H1 (cell line): ENCODE data around the gene FIS1. TPM values are rescaled to one million over a fixed set of nuclear protein-coding genes. Genes with fewer than 3 reads are reported as not detected.

Experiments
- CTCF ChIA-PET: fragments of 300-600 bp; sonication (Branson Sonifier 250); formaldehyde crosslinking; loops from one replicate; lab custom pipeline; 2021; ENCODE audit not compliant: partially characterized antibody; lab: Charles Lee
- POLR2A ChIA-PET: fragments of 300-600 bp; sonication (Branson Sonifier 250); formaldehyde crosslinking; loops from one replicate; lab custom pipeline; 2021; ENCODE audit warnings: inconsistent platforms; ENCODE audit not compliant: partially characterized antibody; lab: Charles Lee
- DNase-seq, 2 experiments: peaks; one replicate each; pipeline versions ENCODE4 v3.0.0 to v3.0.0-alpha.2; 2010 to 2022; ENCODE audit warnings: low spot score in 2 of 2, low read depth in 1 of 2, mixed read lengths in 1 of 2
- FAIRE-seq: peaks from 2 replicates; lab custom pipeline; 2011; peaks lifted over from hg19 to GRCh38; lab: Jason Lieb, UNC
- H2AFZ ChIP-seq: 2 replicates; pipeline ENCODE4 v1.8.1; 2012; ENCODE audit warnings: low read length, inconsistent platforms
- H2AK5ac ChIP-seq: 2 replicates; pipeline ENCODE4 v1.6.1; 2013; ENCODE audit warnings: low read depth, low read length
- H2BK120ac ChIP-seq: replicated peaks from 2 replicates; pipeline ENCODE3; 2013; ENCODE audit warnings: low read depth, low read length, inconsistent platforms
- H2BK12ac ChIP-seq: 2 replicates; pipeline ENCODE4 v1.6.1; 2013; ENCODE audit warnings: low read depth, low read length
- H2BK15ac ChIP-seq: 2 replicates; pipeline ENCODE4 v1.6.1; 2013; ENCODE audit warnings: low read length
- H2BK20ac ChIP-seq: 2 replicates; pipeline ENCODE4 v1.6.1; 2013; ENCODE audit warnings: low read length
- H2BK5ac ChIP-seq: 2 replicates; pipeline ENCODE4 v1.6.1; 2013; ENCODE audit warnings: low read depth, low read length
- H3K14ac ChIP-seq: 2 replicates; pipeline ENCODE4 v1.6.1; 2013; ENCODE audit warnings: inconsistent platforms; ENCODE audit not compliant: insufficient read length
- H3K18ac ChIP-seq: 2 replicates; pipeline ENCODE4 v1.6.1; 2013; ENCODE audit warnings: low read length; ENCODE audit errors: extremely low read depth
- H3K23ac ChIP-seq: 2 replicates; pipeline ENCODE4 v1.6.1; 2013; ENCODE audit warnings: inconsistent platforms; ENCODE audit not compliant: insufficient read length
- H3K23me2 ChIP-seq: 2 replicates; pipeline ENCODE4 v1.6.1; 2013; ENCODE audit warnings: low read depth, low read length
- H3K27ac ChIP-seq: 2 replicates; pipeline ENCODE4 v1.6.1; 2011; ENCODE audit warnings: low read depth, low read length, inconsistent platforms
- H3K27me3 ChIP-seq, 4 experiments: replicated peaks in 1 of 4; 1 replicate in 1 of 4; 2 replicates in 3 of 4; pipeline versions ENCODE4 v1.6.1 to v1.8.1; 2011 to 2013; ENCODE audit warnings: low read length in 3 of 4, mild to moderate bottlenecking in 3 of 4, inconsistent platforms in 2 of 4, mixed read lengths in 2 of 4, moderate library complexity in 1 of 4; ENCODE audit not compliant: control insufficient read depth in 3 of 4, insufficient read depth in 3 of 4; ENCODE audit errors: extremely low read depth in 1 of 4
- H3K36me3 ChIP-seq, 4 experiments: 2 replicates each; pipeline versions ENCODE4 v1.6.1 to v1.8.1; 2011 to 2013; ENCODE audit warnings: mild to moderate bottlenecking in 4 of 4, low read length in 3 of 4, moderate library complexity in 2 of 4, control low read depth in 1 of 4, inconsistent platforms in 1 of 4; ENCODE audit not compliant: insufficient read depth in 4 of 4, control insufficient read depth in 2 of 4
- H3K4ac ChIP-seq: replicated peaks from 2 replicates; pipeline ENCODE3; 2013; ENCODE audit warnings: low read length, low read depth, mixed read lengths, inconsistent platforms; ENCODE audit not compliant: insufficient read length
- H3K4me1 ChIP-seq, 4 experiments: replicated peaks in 1 of 4; 1 replicate in 1 of 4; 2 replicates in 3 of 4; pipeline versions ENCODE4 v1.6.1 to v1.8.1; 2011 to 2013; ENCODE audit warnings: low read length in 3 of 4, inconsistent platforms in 2 of 4, mixed read lengths in 1 of 4; ENCODE audit not compliant: insufficient read depth in 4 of 4, control insufficient read depth in 3 of 4
- H3K4me2 ChIP-seq, 2 experiments: 2 replicates each; pipeline versions ENCODE4 v1.6.1 to v1.8.1; 2011 to 2013; ENCODE audit warnings: low read depth in 2 of 2, low read length in 2 of 2, control low read depth in 1 of 2, inconsistent platforms in 1 of 2, mild to moderate bottlenecking in 1 of 2; ENCODE audit not compliant: insufficient read depth in 1 of 2
- H3K4me3 ChIP-seq, 4 experiments: fragments of 200-600, 300-600 bp in 1 of 4; sonication (generic), shearing (Covaris generic), sonication (Bioruptor Twin) in 1 of 4; 2 replicates each; pipeline versions ENCODE4 v1.5.1 to v1.8.1; 2011 to 2016; ENCODE audit warnings: low read length in 4 of 4, low read depth in 3 of 4, control low read depth in 2 of 4, inconsistent platforms in 2 of 4, mild to moderate bottlenecking in 2 of 4, mixed read lengths in 1 of 4, moderate library complexity in 1 of 4; ENCODE audit not compliant: insufficient read depth in 2 of 4; ENCODE audit errors: extremely low read depth in 1 of 4
- H3K56ac ChIP-seq: replicated peaks from 2 replicates; pipeline ENCODE3; 2013; ENCODE audit warnings: low read depth, mild to moderate bottlenecking, mixed read lengths, low read length, inconsistent platforms; ENCODE audit not compliant: insufficient read length
- H3K79me1 ChIP-seq: 2 replicates; pipeline ENCODE4 v1.6.1; 2013; ENCODE audit warnings: low read depth, low read length, control low read depth
- H3K79me2 ChIP-seq, 2 experiments: 2 replicates each; pipeline versions ENCODE4 v1.6.1 to v1.8.1; 2012 to 2013; ENCODE audit warnings: low read length in 2 of 2, mild to moderate bottlenecking in 2 of 2, inconsistent platforms in 1 of 2; ENCODE audit not compliant: insufficient read depth in 2 of 2, control insufficient read depth in 1 of 2
- H3K9ac ChIP-seq, 4 experiments: replicated peaks in 1 of 4; 1 replicate in 1 of 4; 2 replicates in 3 of 4; pipeline versions ENCODE4 v1.6.1 to v1.8.1; 2011 to 2013; ENCODE audit warnings: low read depth in 3 of 4, low read length in 3 of 4, control low read depth in 2 of 4, mild to moderate bottlenecking in 2 of 4, moderate library complexity in 2 of 4, inconsistent platforms in 1 of 4; ENCODE audit errors: extremely low read depth in 1 of 4
- H3K9me3 ChIP-seq, 2 experiments: 2 replicates each; pipeline versions ENCODE4 v1.6.1 to v1.8.1; 2012 to 2013; ENCODE audit warnings: mild to moderate bottlenecking in 2 of 2, moderate library complexity in 2 of 2, control low read depth in 1 of 2, inconsistent platforms in 1 of 2, low read depth in 1 of 2, low read length in 1 of 2, mixed read lengths in 1 of 2; ENCODE audit not compliant: insufficient read depth in 2 of 2
- H4K20me1 ChIP-seq, 2 experiments: replicated peaks in 1 of 2; 2 replicates each; pipeline versions ENCODE3 to v1.8.1; 2011 to 2013; ENCODE audit warnings: inconsistent platforms in 2 of 2, low read length in 2 of 2, mild to moderate bottlenecking in 1 of 2; ENCODE audit not compliant: insufficient read depth in 2 of 2, control insufficient read depth in 1 of 2
- H4K5ac ChIP-seq: 2 replicates; pipeline ENCODE4 v1.6.1; 2013; ENCODE audit warnings: low read length, low read depth, mixed read lengths, inconsistent platforms; ENCODE audit not compliant: insufficient read length
- H4K8ac ChIP-seq: 2 replicates; pipeline ENCODE4 v1.8.0; 2013; ENCODE audit warnings: mild to moderate bottlenecking, moderate library complexity, low read length, inconsistent platforms; ENCODE audit not compliant: insufficient read depth; ENCODE audit errors: extremely low read depth
- H4K91ac ChIP-seq: replicated peaks from 2 replicates; pipeline ENCODE3; 2013; ENCODE audit warnings: low read length, mixed read lengths, inconsistent platforms; ENCODE audit not compliant: insufficient read length
- ASH2L ChIP-seq: fragments of 200-600, 300-600 bp; sonication (generic); IDR thresholded peaks from one replicate; pipeline ENCODE4 v1.7.1; 2017; ENCODE audit warnings: low read length
- CHD2 ChIP-seq: IDR thresholded peaks from 2 replicates; pipeline ENCODE4 v1.6.1; 2012; ENCODE audit warnings: low read length, improper control_type of control experiment
- EGR1 ChIP-seq: IDR thresholded peaks from 2 replicates; pipeline ENCODE4 v1.6.1; 2011; ENCODE audit warnings: low read depth, low read length, borderline replicate concordance
- EZH2 ChIP-seq: fragments of 200-600 bp; sonication (generic); IDR thresholded peaks from 2 replicates; pipeline ENCODE4 v1.7.1; 2012; ENCODE audit warnings: low read depth, mild to moderate bottlenecking, moderate library complexity, low read length, inconsistent platforms; ENCODE audit not compliant: severe bottlenecking
- HDAC6 ChIP-seq: IDR thresholded peaks from one replicate; pipeline ENCODE4 v1.7.1; 2012; ENCODE audit warnings: low read depth, mild to moderate bottlenecking, inconsistent platforms, low read length, moderate library complexity
- KDM1A ChIP-seq: fragments of 200-600, 300-600 bp; sonication (generic); IDR thresholded peaks from 2 replicates; pipeline ENCODE4 v1.7.1; 2016; ENCODE audit warnings: mild to moderate bottlenecking, low read length, borderline replicate concordance
- POLR2AphosphoS5 ChIP-seq: IDR thresholded peaks from 2 replicates; pipeline ENCODE4 v1.6.1; 2011; ENCODE audit warnings: low read depth, low read length
- RXRA ChIP-seq: IDR thresholded peaks from 2 replicates; pipeline ENCODE4 v1.6.1; 2011; ENCODE audit warnings: low read depth, mild to moderate bottlenecking, low read length, moderate library complexity; ENCODE audit not compliant: insufficient read depth
- WGBS, 2 experiments: shearing (Covaris generic) in 1 of 2; methylation state at CpG; one replicate each; pipeline versions ENCODE4 v1.1.6 to v1.1.7; 2013 to 2015; ENCODE audit warnings: low lambda C conversion rate in 2 of 2, mixed read lengths in 2 of 2, inconsistent platforms in 1 of 2, low coverage in 1 of 2, missing lambda C conversion rate in 1 of 2; ENCODE audit not compliant: insufficient replicate concordance in 2 of 2, insufficient coverage in 1 of 2, insufficient read length in 1 of 2; ENCODE audit errors: extremely low coverage in 1 of 2, missing lambda C conversion rate in 1 of 2; 5-methylcytosine and 5-hydroxymethylcytosine counted together
- polyA plus RNA-seq, 7 experiments: library from polyadenylated mRNA; depleted of rRNA in 3 of 7; stranded (reverse) in 5 of 7; unstranded in 2 of 7; fragments of >200 nt in 5 of 7; fragments of 200-250 nt in 2 of 7; gene quantifications; 1 replicate in 5 of 7; 2 replicates in 1 of 7; 4 replicates in 1 of 7; pipeline versions ENCODE4 v1.2.1 to v1.2.3, GENCODE V29; 2011 to 2013; ENCODE audit warnings: missing spikeins in 2 of 7, mixed read lengths in 2 of 7
- total RNA-seq: library from RNA; stranded (reverse); fragmentation: NEBNext Ultra II Directional; extraction: Animal tissue kit (Norgen Biotek cat#: 25700); gene quantifications from 2 replicates; pipeline ENCODE4 v1.2.1, GENCODE V29; 2021

FIS1 gene
- total and polyA plus RNA-seq, 2 of the 8 experiments (the other 6 are each of a cell fraction or from before 2014, with no cell fraction given), result 128 to 195 TPM

DNA sequence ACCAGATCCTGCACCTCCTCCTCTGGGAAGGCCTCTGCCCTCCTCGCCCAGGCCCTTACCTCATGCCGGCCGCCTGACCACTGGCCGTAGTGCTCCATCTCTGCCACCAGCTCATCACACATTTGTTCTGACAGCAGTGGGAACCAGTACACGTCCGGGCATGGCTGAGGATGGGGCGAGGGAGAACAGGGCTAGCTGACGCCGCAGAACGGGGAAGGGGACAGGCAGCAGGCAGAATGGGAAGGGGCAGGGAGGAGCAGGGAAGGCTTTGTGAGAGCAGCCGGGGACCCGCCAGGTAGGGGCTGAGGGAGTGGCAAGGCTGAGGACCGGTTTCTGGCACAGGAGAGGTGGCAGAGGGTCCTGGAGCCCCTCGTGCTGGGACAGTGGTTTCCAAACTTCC lies 36.1 kb downstream of the FIS1 start:
- FAIRE-seq (no peak), DNase-seq (no peak)
- H3K14ac ChIP-seq, result no peak overlapping the region
- POLR2A ChIA-PET, result interaction anchor here (0.6 to 1.0 kb wide), 3 partner anchors 9 to 85 kb away, joined by 3 read pairs; partner anchors contain the start of genes PLOD3 and ZNHIT1
- no peak overlapping the region for H2BK20ac ChIP-seq
- peaks cover 0 to 2% of the 10 kb centered on the region in 2 experiments for H4K20me1 ChIP-seq
- no peak overlapping the region for H3K18ac ChIP-seq
- no peak overlapping the region for H2BK15ac ChIP-seq
- no peak overlapping the region for H3K9ac ChIP-seq
- no peak overlapping the region for H3K4ac ChIP-seq
- H3K4me2 ChIP-seq, result no peak overlapping the region
- no peak overlapping the region for H2BK12ac ChIP-seq
- H4K8ac ChIP-seq, result no peak overlapping the region
- no peak overlapping the region for H2BK120ac ChIP-seq
- no peak overlapping the region for H4K91ac ChIP-seq
- H3K79me1 ChIP-seq, result no peaks in the 10 kb centered on the region
- 96% methylated on average over 12 of the region's 14 CpGs; no CpG with 5 or more reads in 1 of the 2 experiments for WGBS, 2 experiments
- no peak overlapping the region for H2AK5ac ChIP-seq
- H3K9me3 ChIP-seq, result no peaks in the 10 kb centered on the region
- H3K4me3 ChIP-seq, result no peak overlapping the region
- H3K79me2 ChIP-seq, result no peaks in the 10 kb centered on the region
- H3K56ac ChIP-seq, result no peak overlapping the region
- H3K4me1 ChIP-seq, result peaks cover 0 to 2% (median 0%) of the 10 kb centered on the region in 4 experiments; a peak in 1 of 7 replicates
- TF ChIP-seq CHD2 (no peak), ASH2L (no peak), HDAC6 (no peak), KDM1A (no peak), EGR1 (no peak), EZH2 (no peak), RXRA (no peak), POLR2AphosphoS5 (no peak)
- TF ChIP-seq, all 59 proteins: peak for 0
- no peaks in the 10 kb centered on the region for H3K23me2 ChIP-seq
- H3K27ac ChIP-seq, result no peak overlapping the region
- CTCF ChIA-PET, result interaction anchor here (0.5 to 2.3 kb wide), 4 partner anchors 9 to 464 kb away, joined by 3 to 5 read pairs (median 4); partner anchors contain the start of genes PLOD3 and ZNHIT1
- H3K36me3 ChIP-seq, result no peaks in the 10 kb centered on the region; a peak in 3 of 8 replicates
- no peak overlapping the region for H3K23ac ChIP-seq
- no peaks in the 10 kb centered on the region for H3K27me3 ChIP-seq
- no peak overlapping the region for H2AFZ ChIP-seq
- H2BK5ac ChIP-seq, result no peak overlapping the region; the same call in 1 of the 2 replicates
- H4K5ac ChIP-seq, result no peak overlapping the region
